GM12801 (cell line): ENCODE measurements around the gene HSD11B1.

Source experiments
- TF ChIP-seq, protein P1 (sequence below): IDR thresholded peaks from one replicate; pipeline ENCODE4 v1.5.1; 2011; ENCODE audit warnings: control low read depth; ENCODE audit not compliant: insufficient read length; ENCODE audit errors: extremely low read depth

The HSD11B1 gene

GRCh38 chr1:209741193-209741592, 36.5 kb downstream of the HSD11B1 start:
- TF ChIP-seq, protein P1, sequence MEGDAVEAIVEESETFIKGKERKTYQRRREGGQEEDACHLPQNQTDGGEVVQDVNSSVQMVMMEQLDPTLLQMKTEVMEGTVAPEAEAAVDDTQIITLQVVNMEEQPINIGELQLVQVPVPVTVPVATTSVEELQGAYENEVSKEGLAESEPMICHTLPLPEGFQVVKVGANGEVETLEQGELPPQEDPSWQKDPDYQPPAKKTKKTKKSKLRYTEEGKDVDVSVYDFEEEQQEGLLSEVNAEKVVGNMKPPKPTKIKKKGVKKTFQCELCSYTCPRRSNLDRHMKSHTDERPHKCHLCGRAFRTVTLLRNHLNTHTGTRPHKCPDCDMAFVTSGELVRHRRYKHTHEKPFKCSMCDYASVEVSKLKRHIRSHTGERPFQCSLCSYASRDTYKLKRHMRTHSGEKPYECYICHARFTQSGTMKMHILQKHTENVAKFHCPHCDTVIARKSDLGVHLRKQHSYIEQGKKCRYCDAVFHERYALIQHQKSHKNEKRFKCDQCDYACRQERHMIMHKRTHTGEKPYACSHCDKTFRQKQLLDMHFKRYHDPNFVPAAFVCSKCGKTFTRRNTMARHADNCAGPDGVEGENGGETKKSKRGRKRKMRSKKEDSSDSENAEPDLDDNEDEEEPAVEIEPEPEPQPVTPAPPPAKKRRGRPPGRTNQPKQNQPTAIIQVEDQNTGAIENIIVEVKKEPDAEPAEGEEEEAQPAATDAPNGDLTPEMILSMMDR: no peak

- TF ChIP-seq, protein P1: no peak
Measured at GRCh38 chr1:209741889-209742288, 37.2 kb downstream of the HSD11B1 start.

DNA sequence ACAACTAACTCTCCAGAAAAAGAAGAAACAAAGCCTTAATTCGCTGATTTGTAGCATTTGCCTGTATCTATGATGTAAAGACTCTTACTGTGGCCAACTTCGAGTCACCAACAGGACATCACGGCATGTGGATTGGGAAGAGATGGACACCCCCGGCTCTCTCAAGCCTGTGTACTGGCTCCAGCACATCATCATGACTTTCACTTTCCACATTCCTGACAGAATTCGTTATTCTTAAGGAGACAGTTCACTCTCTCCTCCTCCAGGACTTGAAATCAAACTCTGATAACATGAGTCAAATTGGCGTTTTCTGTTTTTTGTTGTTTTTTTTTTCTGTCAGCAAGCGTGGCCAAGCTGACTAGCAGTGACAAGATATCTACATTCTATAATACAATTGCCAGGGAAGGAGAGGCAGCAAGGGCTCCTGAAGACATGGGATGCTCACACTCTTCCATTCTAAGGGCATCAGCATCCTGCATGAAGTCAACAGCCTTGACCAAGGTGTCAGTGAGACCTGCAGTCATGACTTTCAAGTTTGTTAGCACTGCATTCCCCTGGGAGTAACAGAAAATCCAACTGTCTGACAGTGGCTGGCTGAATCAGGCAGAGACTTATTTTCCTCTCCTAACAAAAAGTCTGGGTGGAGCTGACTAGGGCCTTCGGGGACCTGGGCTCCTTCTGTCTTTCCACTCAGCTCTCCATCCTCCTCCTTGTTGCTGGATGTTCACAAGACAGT, 37.9 kb downstream of the HSD11B1 start:
- TF ChIP-seq, protein P1: no peak

DNA sequence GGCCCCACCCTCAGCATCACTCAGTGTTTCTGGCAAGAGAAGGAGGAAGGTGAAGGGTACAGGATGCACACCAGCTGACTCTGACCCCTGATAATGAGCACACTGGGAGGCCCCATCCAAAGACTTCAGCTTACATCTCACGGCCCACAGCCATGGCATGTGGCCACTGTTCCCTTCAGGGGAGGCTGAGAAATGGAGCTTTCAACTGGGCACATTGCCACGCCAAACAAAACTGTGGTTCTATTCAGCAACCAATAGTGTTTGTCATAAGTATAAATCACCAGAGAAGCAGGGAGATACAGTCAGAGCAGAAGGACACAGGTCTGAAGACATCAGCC, 38.5 kb downstream of the HSD11B1 start:
- TF ChIP-seq, protein P1: no peak

DNA sequence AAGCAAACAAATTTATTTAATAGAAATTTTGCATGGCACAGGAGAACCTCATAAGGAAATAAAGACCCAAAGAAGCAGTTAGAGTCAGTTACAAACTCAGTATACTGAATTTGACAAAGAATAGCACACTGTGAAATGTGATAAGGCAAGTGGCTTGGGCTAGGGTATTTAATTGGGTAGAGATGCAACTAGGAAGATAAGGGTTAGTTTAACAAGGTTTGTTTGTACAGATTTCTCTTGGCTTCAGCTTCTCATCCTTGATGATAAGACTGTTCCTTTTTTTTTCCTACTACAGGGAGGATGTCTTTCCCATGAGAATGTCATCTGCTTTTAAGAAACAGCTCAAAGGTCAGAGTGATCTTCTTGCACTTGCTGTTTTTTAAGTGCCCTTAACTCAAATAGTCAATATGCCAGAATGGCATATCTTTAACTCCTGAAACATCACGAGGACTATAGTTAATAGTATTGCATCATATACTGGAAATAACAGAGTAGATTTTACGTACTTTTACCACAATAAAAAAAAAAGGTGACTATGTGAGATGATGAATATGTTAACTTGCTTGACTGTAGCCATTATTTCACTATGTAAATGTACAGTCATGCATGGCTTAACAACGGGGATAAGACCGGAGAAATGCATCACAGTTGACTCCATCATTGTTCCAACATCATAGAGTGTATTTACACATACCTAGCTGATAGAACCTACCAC, 42.0 kb downstream of the HSD11B1 start:
- TF ChIP-seq, protein P1: no peak

- TF ChIP-seq, protein P1: peak; percentile 4
Measured at GRCh38 chr1:209747580-209748262, 43.1 kb downstream of the HSD11B1 start.

- TF ChIP-seq, protein P1: no peak
Measured at GRCh38 chr1:209748620-209749019, 44.0 kb downstream of the HSD11B1 start.
